Lung (tissue), 12 donors: ENCODE measurements around the gene CASP6. TPM values are rescaled to one million over a fixed set of nuclear protein-coding genes. Genes with fewer than 3 reads are reported as not detected.

Experiments used
- ATAC-seq: fragments of 200-7000 bp; cut with Tn5 transposase; one replicate; pipeline ENCODE4 v1.9.1; 2020; ENCODE audit warnings: moderate number of reproducible peaks; ENCODE audit not compliant: insufficient read depth, low FRiP score
- DNase-seq, 3 donors: peaks; one replicate each; pipeline ENCODE4 v3.0.0-alpha.2; 2013 to 2017
- H3K27ac ChIP-seq, 2 donors: one replicate each; pipeline ENCODE4 v1.5.1; 2013; ENCODE audit warnings: mild to moderate bottlenecking in 2 of 2, moderate library complexity in 2 of 2, control low read depth in 1 of 2, inconsistent platforms in 1 of 2, low read depth in 1 of 2, low read length in 1 of 2
- H3K27me3 ChIP-seq, 3 donors: one replicate each; pipeline ENCODE4 v1.5.1; 2013; ENCODE audit warnings: low read length in 2 of 3; ENCODE audit not compliant: control insufficient read depth in 3 of 3, insufficient read depth in 3 of 3
- H3K36me3 ChIP-seq, 4 donors: one replicate each; pipeline ENCODE4 v1.5.1; 2013; ENCODE audit warnings: low read length in 4 of 4, mild to moderate bottlenecking in 1 of 4, moderate library complexity in 1 of 4; ENCODE audit not compliant: control insufficient read depth in 4 of 4, insufficient read depth in 4 of 4
- H3K4me1 ChIP-seq, 5 donors: one replicate each; pipeline ENCODE4 v1.5.1; 2013; ENCODE audit warnings: low read length in 5 of 5, mild to moderate bottlenecking in 2 of 5, moderate library complexity in 1 of 5; ENCODE audit not compliant: control insufficient read depth in 5 of 5, insufficient read depth in 5 of 5
- H3K4me3 ChIP-seq: one replicate; pipeline ENCODE4 v1.5.1; 2013; ENCODE audit warnings: mild to moderate bottlenecking, control low read depth, moderate library complexity
- H3K9ac ChIP-seq, 2 donors: one replicate each; pipeline ENCODE4 v1.5.1; 2013; ENCODE audit warnings: low read length in 2 of 2, control low read depth in 1 of 2; ENCODE audit not compliant: insufficient read depth in 1 of 2
- H3K9me3 ChIP-seq, 4 donors: one replicate each; pipeline ENCODE4 v1.5.1; 2013; ENCODE audit warnings: low read length in 3 of 4, mild to moderate bottlenecking in 1 of 4, moderate library complexity in 1 of 4; ENCODE audit not compliant: control insufficient read depth in 4 of 4, insufficient read depth in 3 of 4
- WGBS, 2 donors: extraction: QIAGEN DNeasy Blood & Tissue Kit; methylation state at CpG; one replicate each; pipeline ENCODE4 v1.1.7; 2013; 5-methylcytosine and 5-hydroxymethylcytosine counted together
- polyA plus RNA-seq, 2 donors: library from polyadenylated mRNA; stranded (reverse); fragments of 200-250 nt; gene quantifications; one replicate each; pipeline ENCODE4 v1.2.1, GENCODE V29; 2013
- total RNA-seq, 2 donors: library from RNA; depleted of rRNA in 1 of 2; stranded (reverse); fragments of >200 nt in 1 of 2; gene quantifications; one replicate each; pipeline ENCODE4 v1.2.1, GENCODE V29; 2014 to 2021
- TF ChIP-seq, protein P1 (sequence below): IDR thresholded peaks from 2 replicates; pipeline ENCODE4 v1.5.1; 2012; ENCODE audit warnings: mild to moderate bottlenecking; ENCODE audit errors: control extremely low read depth, extremely low read depth
- donor health status: control.
- donor health status: control.
- donor health status: Bipolar disorder and iron deficiency.
- donor health status: healthy.
- donor health status: DM: yes; HTN: yes; CAD: no.

The CASP6 gene
- total and polyA plus RNA-seq, 4 donors, result 12.0 to 20.2 (median 13.2) TPM

DNA sequence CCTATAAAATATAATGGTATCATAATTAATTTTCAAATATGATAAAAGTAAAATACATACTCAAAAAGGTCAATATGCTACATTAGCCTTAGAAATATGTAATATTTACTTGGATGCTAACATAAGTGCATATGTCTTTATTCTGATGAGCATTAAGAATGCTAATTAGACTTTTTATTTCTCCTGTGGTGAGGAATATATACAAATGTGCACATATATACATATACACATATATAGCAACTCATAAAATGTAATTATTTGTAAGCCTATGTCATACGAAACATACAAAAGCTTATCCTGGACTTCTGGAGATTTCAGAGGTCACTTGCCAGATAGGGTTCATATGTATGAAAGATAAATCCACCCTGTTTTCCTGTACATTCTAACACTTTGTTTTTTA, 15.5 kb upstream of the CASP6 start:
- Histone ChIP-seq H3K9me3 (no peaks in the 10 kb centered on the region), H3K27ac (no peak overlapping the region), H3K27me3 (no peaks in the 10 kb centered on the region), H3K4me1 (no peaks in the 10 kb centered on the region), H3K9ac (no peak overlapping the region), H3K4me3 (no peak overlapping the region), H3K36me3 (peaks cover 1 to 18% (median 12%) of the 10 kb centered on the region in 4 donors)
- ATAC-seq (no peak), DNase-seq (no peak)
- WGBS, 2 donors, result 100% methylated on average over 1 of the region's 1 CpG
- TF ChIP-seq, protein P1, sequence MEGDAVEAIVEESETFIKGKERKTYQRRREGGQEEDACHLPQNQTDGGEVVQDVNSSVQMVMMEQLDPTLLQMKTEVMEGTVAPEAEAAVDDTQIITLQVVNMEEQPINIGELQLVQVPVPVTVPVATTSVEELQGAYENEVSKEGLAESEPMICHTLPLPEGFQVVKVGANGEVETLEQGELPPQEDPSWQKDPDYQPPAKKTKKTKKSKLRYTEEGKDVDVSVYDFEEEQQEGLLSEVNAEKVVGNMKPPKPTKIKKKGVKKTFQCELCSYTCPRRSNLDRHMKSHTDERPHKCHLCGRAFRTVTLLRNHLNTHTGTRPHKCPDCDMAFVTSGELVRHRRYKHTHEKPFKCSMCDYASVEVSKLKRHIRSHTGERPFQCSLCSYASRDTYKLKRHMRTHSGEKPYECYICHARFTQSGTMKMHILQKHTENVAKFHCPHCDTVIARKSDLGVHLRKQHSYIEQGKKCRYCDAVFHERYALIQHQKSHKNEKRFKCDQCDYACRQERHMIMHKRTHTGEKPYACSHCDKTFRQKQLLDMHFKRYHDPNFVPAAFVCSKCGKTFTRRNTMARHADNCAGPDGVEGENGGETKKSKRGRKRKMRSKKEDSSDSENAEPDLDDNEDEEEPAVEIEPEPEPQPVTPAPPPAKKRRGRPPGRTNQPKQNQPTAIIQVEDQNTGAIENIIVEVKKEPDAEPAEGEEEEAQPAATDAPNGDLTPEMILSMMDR, result no peak

DNA sequence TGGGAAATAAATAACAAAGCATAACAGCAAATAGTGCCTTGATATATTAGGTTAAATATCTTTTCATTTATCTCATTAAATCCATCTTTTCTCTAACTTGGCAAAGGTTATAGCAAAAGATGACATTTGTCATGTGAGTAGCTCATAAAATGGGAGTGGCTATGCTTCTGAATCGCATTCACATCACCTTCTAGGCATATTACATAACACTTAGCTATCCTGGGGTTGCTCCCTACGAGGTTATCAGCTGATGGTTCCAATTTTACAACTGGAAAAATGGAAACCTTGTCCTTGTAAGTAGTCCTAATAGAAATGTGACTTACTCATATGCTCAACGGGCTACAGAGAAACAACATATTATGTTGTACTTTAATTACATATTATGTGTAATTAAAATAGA, 10.3 kb upstream of the CASP6 start:
- 94 to 95% methylated on average over 3 of the region's 3 CpGs for WGBS, 2 donors
- no peak overlapping the region for H3K4me3 ChIP-seq

DNA sequence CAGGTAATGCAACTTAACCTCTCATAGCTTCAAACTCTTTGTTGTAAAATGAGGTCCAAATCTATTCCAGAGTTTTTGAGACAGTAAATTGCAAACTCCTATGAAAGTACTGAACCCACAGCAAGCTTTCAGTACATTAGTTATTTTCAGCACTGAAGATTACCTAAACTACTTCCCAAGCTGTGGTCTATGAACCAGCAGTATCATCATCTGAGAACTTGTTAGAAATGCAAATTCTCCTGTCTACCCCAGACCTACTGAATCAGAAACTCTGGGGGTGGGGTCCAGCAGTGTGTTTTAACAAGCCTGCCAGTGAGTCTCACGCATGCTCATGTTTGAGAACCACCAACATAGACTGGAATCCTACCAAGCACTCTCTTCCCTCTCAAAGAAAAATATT, 5.7 kb upstream of the CASP6 start:
- no peaks in the 10 kb centered on the region for H3K27me3 ChIP-seq
- peaks cover 0 to 8% (median 0%) of the 10 kb centered on the region in 5 donors for H3K4me1 ChIP-seq
- H3K36me3 ChIP-seq, result peaks cover 0 to 16% (median 9%) of the 10 kb centered on the region in 4 donors
- H3K9me3 ChIP-seq, result no peaks in the 10 kb centered on the region
- no peak overlapping the region for H3K4me3 ChIP-seq
- 98 to 100% methylated on average over 1 of the region's 1 CpG for WGBS, 2 donors
- H3K9ac ChIP-seq, result no peak overlapping the region
- H3K27ac ChIP-seq, result no peak overlapping the region
- no peak for DNase-seq
- TF ChIP-seq, protein P1, result no peak
- no peak for ATAC-seq

More for the DNA sequence above, 10.3 kb upstream of the CASP6 start:
- no peaks in the 10 kb centered on the region for H3K4me1 ChIP-seq
- H3K36me3 ChIP-seq, result peaks cover 8 to 23% (median 17%) of the 10 kb centered on the region in 4 donors
- no peak overlapping the region for H3K27ac ChIP-seq
- no peaks in the 10 kb centered on the region for H3K9me3 ChIP-seq
- no peak for ATAC-seq
- DNase-seq, result no peak
- TF ChIP-seq, protein P1, result no peak
- H3K9ac ChIP-seq, result no peak overlapping the region
- H3K27me3 ChIP-seq, result no peaks in the 10 kb centered on the region

DNA sequence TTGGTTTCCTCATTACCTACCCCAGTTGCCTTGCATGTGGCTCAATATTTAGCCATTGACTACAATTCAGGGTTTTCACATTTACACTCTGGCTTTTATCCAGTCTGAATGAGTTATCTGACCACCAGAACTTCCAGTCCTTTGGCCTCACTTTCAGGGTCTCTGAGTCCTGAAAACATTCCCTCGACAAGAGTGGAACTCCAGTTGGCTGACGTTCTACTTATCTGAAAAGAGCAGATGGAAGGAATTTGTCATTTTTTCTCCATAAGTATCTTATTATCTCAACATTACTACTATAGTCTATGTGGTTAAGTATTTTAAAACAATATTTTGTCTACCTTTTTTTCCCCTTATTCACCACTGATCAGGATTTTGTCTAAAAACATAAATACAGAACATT, 5.2 kb upstream of the CASP6 start:
- no peaks in the 10 kb centered on the region for H3K9me3 ChIP-seq
- H3K27me3 ChIP-seq, result no peaks in the 10 kb centered on the region
- peaks cover 0 to 14% (median 0%) of the 10 kb centered on the region in 5 donors for H3K4me1 ChIP-seq
- H3K4me3 ChIP-seq, result no peak overlapping the region
- WGBS, 2 donors, result 61 to 89% methylated on average over 2 of the region's 2 CpGs
- no peak for DNase-seq
- ATAC-seq, result no peak
- no peak overlapping the region for H3K9ac ChIP-seq
- H3K27ac ChIP-seq, result no peak overlapping the region
- peaks cover 0 to 16% (median 7%) of the 10 kb centered on the region in 4 donors for H3K36me3 ChIP-seq
- TF ChIP-seq, protein P1, result no peak
